Measurements from ENCODE around the gene ACOX1. TPM values are rescaled to one million over a fixed set of nuclear protein-coding genes. Genes with fewer than 3 reads are reported as not detected.

ACOX1 gene
- total and polyA plus RNA-seq, 2 of the 13 experiments (the other 11 are each of a cell fraction or from before 2014, with no cell fraction given): 86.4 to 120 TPM

- TF ChIP-seq BCLAF1 (IDR thresholded peaks at IDR 0.05): no peak
These were observed 48.3 kb upstream of the ACOX1 start, which contains the start of gene EVPL (continued) for GRCh38 chr17:76027159-76027839.

- WGBS (ENCODE audit: low lambda C conversion rate): 5% methylated on average over 3 of the region's 15 CpGs
- peak overlapping the region; percentile 61 for H3K9ac ChIP-seq (ENCODE audit: insufficient read depth, low read depth, low read length)
- ChIA-PET POLR2A (interaction anchor here (0.7 to 1.9 kb wide), 5 partner anchors 12 to 247 kb away, joined by 3 to 5 read pairs (median 3); partner anchors contain the start of genes EXOC7 and SRP68), CTCF (ENCODE audit: low intra/inter-chr PET ratio, low total read pairs) (no interaction called here)
- H4K20me1 ChIP-seq (ENCODE audit: insufficient read depth, low read length): no peaks in the 10 kb centered on the region
- no peaks in the 10 kb centered on the region for H3K79me2 ChIP-seq (ENCODE audit: insufficient read depth, low read length)
- FAIRE-seq: no peak
- peak overlapping the region; percentile 69 for H3K27ac ChIP-seq (ENCODE audit: extremely low read length, insufficient read depth, low read length)
- in situ Hi-C loops (cut with HindIII; ENCODE audit: extremely low pct_ligation_motif_present, low pct_unique_long_range_greater_than_20kb) (no loop called here), intact Hi-C loops (cut with micrococcal nuclease; ENCODE audit: unreplicated experiment) (no loop called here)
- no TSS peak for BruUV-seq (replicated peaks)
- peak overlapping the region; percentile 95 for H3K4me2 ChIP-seq (ENCODE audit: low read depth, low read length)
- no peak for DNase-seq (ENCODE audit: low spot score)
- H3K36me3 ChIP-seq (replicated peaks in 1 of 2; ENCODE audit: control insufficient read depth in 1 of 2, insufficient read depth in 2 of 2, low read length in 2 of 2): peaks cover 1 to 9% of the 10 kb centered on the region in 2 experiments; a peak in 3 of 5 replicates
- H2AFZ ChIP-seq (ENCODE audit: low read length): peak overlapping the region; percentile 33
- H3K4me3 ChIP-seq (replicated peaks in 1 of 3; ENCODE audit: insufficient read depth in 1 of 3, low read depth in 2 of 3, low read length in 3 of 3): peak overlapping the region; percentile 65 to 83 (median 69)
- H3K9me3 ChIP-seq (ENCODE audit: low read length): no peaks in the 10 kb centered on the region
- ATAC-seq: peak; percentile 72
- H3K27me3 ChIP-seq (ENCODE audit: control insufficient read depth in 1 of 2, insufficient read depth in 2 of 2, low read length in 2 of 2): no peaks in the 10 kb centered on the region; a peak in 1 of 5 replicates
- H3K4me1 ChIP-seq (ENCODE audit: insufficient read depth, low read length): peaks cover 52% of the 10 kb centered on the region
- TF ChIP-seq ZNF724P (CRISPR knock-in tag; IDR thresholded peaks at IDR 0.05; ENCODE audit: borderline replicate concordance) (no peak), MTA3 (CRISPR knock-in tag; IDR thresholded peaks at IDR 0.05) (no peak), YY1 (IDR thresholded peaks at IDR 0.05; ENCODE audit: insufficient read depth, insufficient replicate concordance, low read depth, low read length) (peak; percentile 36), SOX13 (IDR thresholded peaks at IDR 0.05) (no peak), SOX13 (CRISPR knock-in tag; conservative IDR thresholded peaks at IDR 0.05 in 1 of 2, IDR thresholded peaks at IDR 0.05 in 1 of 2) (0 out of 4 replicates have a peak, but pooled peaks of 1 of the 2 experiments have one; percentile 3), MED8 (CRISPR knock-in tag; IDR thresholded peaks at IDR 0.05; ENCODE audit: insufficient replicate concordance) (no peak), ZMYM4 (CRISPR knock-in tag; IDR thresholded peaks at IDR 0.05) (no peak), ZNF776 (CRISPR knock-in tag; IDR thresholded peaks at IDR 0.05) (peak; percentile 84; the same call in 1 of the 2 replicates), ATRX (CRISPR knock-in tag; IDR thresholded peaks at IDR 0.05; ENCODE audit: borderline replicate concordance) (no peak), ZNF589 (CRISPR knock-in tag; conservative IDR thresholded peaks at IDR 0.05) (no peak), MED13 (CRISPR knock-in tag; IDR thresholded peaks at IDR 0.05) (no peak), KLF15 (CRISPR knock-in tag; IDR thresholded peaks at IDR 0.05; ENCODE audit: borderline replicate concordance) (no peak), PRPF4 (IDR thresholded peaks at IDR 0.05; ENCODE audit: low read depth, low read length, poor library complexity, severe bottlenecking) (no peak)
- TF ChIP-seq, protein P1, sequence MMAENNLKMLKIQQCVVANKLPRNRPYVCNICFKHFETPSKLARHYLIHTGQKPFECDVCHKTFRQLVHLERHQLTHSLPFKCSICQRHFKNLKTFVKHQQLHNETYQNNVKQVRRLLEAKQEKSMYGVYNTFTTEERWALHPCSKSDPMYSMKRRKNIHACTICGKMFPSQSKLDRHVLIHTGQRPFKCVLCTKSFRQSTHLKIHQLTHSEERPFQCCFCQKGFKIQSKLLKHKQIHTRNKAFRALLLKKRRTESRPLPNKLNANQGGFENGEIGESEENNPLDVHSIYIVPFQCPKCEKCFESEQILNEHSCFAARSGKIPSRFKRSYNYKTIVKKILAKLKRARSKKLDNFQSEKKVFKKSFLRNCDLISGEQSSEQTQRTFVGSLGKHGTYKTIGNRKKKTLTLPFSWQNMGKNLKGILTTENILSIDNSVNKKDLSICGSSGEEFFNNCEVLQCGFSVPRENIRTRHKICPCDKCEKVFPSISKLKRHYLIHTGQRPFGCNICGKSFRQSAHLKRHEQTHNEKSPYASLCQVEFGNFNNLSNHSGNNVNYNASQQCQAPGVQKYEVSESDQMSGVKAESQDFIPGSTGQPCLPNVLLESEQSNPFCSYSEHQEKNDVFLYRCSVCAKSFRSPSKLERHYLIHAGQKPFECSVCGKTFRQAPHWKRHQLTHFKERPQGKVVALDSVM (CRISPR knock-in tag; IDR thresholded peaks at IDR 0.05): peak; percentile 38; the same call in 1 of the 2 replicates
These were observed 47.8 kb upstream of the ACOX1 start for GRCh38 chr17:76026714-76027158.
